ENCODE measurements around the gene ACTN3.
A peak's percentile ranks its signal among the peaks of the same experiment; 100 is the strongest.
"Not testable (repeated sequence)": the region's sequence is repeated elsewhere in the genome, so short reads cannot be mapped to it uniquely, and the experiment has no call there.

The ACTN3 gene

GRCh38 chr11:66532784-66533183 is 13.9 kb upstream of the ACTN3 start:
- H3K36me3 ChIP-seq (ENCODE audit: insufficient read depth, low read length), result peaks cover 4% of the 10 kb centered on the region; the same call in 1 of the 2 replicates
- no peaks in the 10 kb centered on the region for H3K4me1 ChIP-seq (ENCODE audit: insufficient read depth, low read length)
- no peaks in the 10 kb centered on the region for H3K9me3 ChIP-seq (ENCODE audit: control insufficient read depth, insufficient read depth, low read length)
- no peak overlapping the region for H3K9ac ChIP-seq (ENCODE audit: low read depth, low read length)

- H3K36me3 ChIP-seq (ENCODE audit: insufficient read depth, low read length), result no peaks in the 10 kb centered on the region
- no peaks in the 10 kb centered on the region for H3K9me3 ChIP-seq (ENCODE audit: control insufficient read depth, insufficient read depth, low read length)
- peaks cover 10% of the 10 kb centered on the region; the same call in 1 of the 2 replicates for H3K4me1 ChIP-seq (ENCODE audit: insufficient read depth, low read length)
- no peak overlapping the region for H3K9ac ChIP-seq (ENCODE audit: low read depth, low read length)
Measured at GRCh38 chr11:66539170-66539869, 7.4 kb upstream of the ACTN3 start.

GRCh38 chr11:66539870-66540213 is 6.9 kb upstream of the ACTN3 start:
- peaks cover 11% of the 10 kb centered on the region; the same call in 1 of the 2 replicates for H3K4me1 ChIP-seq (ENCODE audit: insufficient read depth, low read length)

GRCh38 chr11:66540598-66540997 is 6.1 kb upstream of the ACTN3 start:
- H3K36me3 ChIP-seq (ENCODE audit: insufficient read depth, low read length); H3K9me3 ChIP-seq (ENCODE audit: control insufficient read depth, insufficient read depth, low read length); H3K9ac ChIP-seq (ENCODE audit: low read depth, low read length): not testable (repeated sequence)
- peaks cover 11% of the 10 kb centered on the region for H3K4me1 ChIP-seq (ENCODE audit: insufficient read depth, low read length)

More at GRCh38 chr11:66539870-66540213, 6.9 kb upstream of the ACTN3 start:
- H3K36me3 ChIP-seq (ENCODE audit: insufficient read depth, low read length), result no peaks in the 10 kb centered on the region
- no peak overlapping the region for H3K9ac ChIP-seq (ENCODE audit: low read depth, low read length)
- no peaks in the 10 kb centered on the region for H3K9me3 ChIP-seq (ENCODE audit: control insufficient read depth, insufficient read depth, low read length)

GRCh38 chr11:66541892-66542291 is 4.8 kb upstream of the ACTN3 start:
- H3K9ac ChIP-seq (ENCODE audit: low read depth, low read length), result no peak overlapping the region
- no peaks in the 10 kb centered on the region for H3K9me3 ChIP-seq (ENCODE audit: control insufficient read depth, insufficient read depth, low read length)
- H3K36me3 ChIP-seq (ENCODE audit: insufficient read depth, low read length), result no peaks in the 10 kb centered on the region
- H3K4me1 ChIP-seq (ENCODE audit: insufficient read depth, low read length), result peaks cover 11% of the 10 kb centered on the region

- no peaks in the 10 kb centered on the region for H3K36me3 ChIP-seq (ENCODE audit: insufficient read depth, low read length)
- no peak overlapping the region for H3K9ac ChIP-seq (ENCODE audit: low read depth, low read length)
- no peaks in the 10 kb centered on the region for H3K9me3 ChIP-seq (ENCODE audit: control insufficient read depth, insufficient read depth, low read length)
- peaks cover 14% of the 10 kb centered on the region for H3K4me1 ChIP-seq (ENCODE audit: insufficient read depth, low read length)
Measured at GRCh38 chr11:66542362-66542761, 4.3 kb upstream of the ACTN3 start.

GRCh38 chr11:66543263-66544107 is 3.2 kb upstream of the ACTN3 start:
- Histone ChIP-seq H3K36me3 (ENCODE audit: insufficient read depth, low read length) (no peaks in the 10 kb centered on the region), H3K9me3 (ENCODE audit: control insufficient read depth, insufficient read depth, low read length) (no peaks in the 10 kb centered on the region), H3K9ac (ENCODE audit: low read depth, low read length) (peak overlapping the region; percentile 34), H3K4me1 (ENCODE audit: insufficient read depth, low read length) (peaks cover 22% of the 10 kb centered on the region)

GRCh38 chr11:66544952-66545351 is 1.8 kb upstream of the ACTN3 start:
- Histone ChIP-seq H3K9ac (ENCODE audit: low read depth, low read length) (peak overlapping the region; percentile 86), H3K4me1 (ENCODE audit: insufficient read depth, low read length) (peaks cover 29% of the 10 kb centered on the region)
- H3K9me3 ChIP-seq (ENCODE audit: control insufficient read depth, insufficient read depth, low read length); H3K36me3 ChIP-seq (ENCODE audit: insufficient read depth, low read length): not testable (repeated sequence)

- no peaks in the 10 kb centered on the region for H3K9me3 ChIP-seq (ENCODE audit: control insufficient read depth, insufficient read depth, low read length)
- H3K36me3 ChIP-seq (ENCODE audit: insufficient read depth, low read length), result no peaks in the 10 kb centered on the region
- peaks cover 29% of the 10 kb centered on the region for H3K4me1 ChIP-seq (ENCODE audit: insufficient read depth, low read length)
- H3K9ac ChIP-seq (ENCODE audit: low read depth, low read length), result peak within 1 kb of the TSS; percentile 86
Measured at GRCh38 chr11:66545701-66546367, 869 bp upstream of the ACTN3 start, which contains the start of gene ZDHHC24. Gene ZDHHC24 (minus strand): TSS chr11:66546048. CDS start chr11:66546003, 45 bp downstream.

GRCh38 chr11:66546966-66547661 is 411 bp downstream of the ACTN3 start:
- H3K4me1 ChIP-seq (ENCODE audit: insufficient read depth, low read length), result peaks cover 29% of the 10 kb centered on the region
- no peaks in the 10 kb centered on the region for H3K36me3 ChIP-seq (ENCODE audit: insufficient read depth, low read length)
- no peaks in the 10 kb centered on the region for H3K9me3 ChIP-seq (ENCODE audit: control insufficient read depth, insufficient read depth, low read length)
- peak overlapping the region; percentile 31 for H3K9ac ChIP-seq (ENCODE audit: low read depth, low read length)

- peak overlapping the region; percentile 31; the same call in 1 of the 2 replicates for H3K9ac ChIP-seq (ENCODE audit: low read depth, low read length)
- peaks cover 29% of the 10 kb centered on the region for H3K4me1 ChIP-seq (ENCODE audit: insufficient read depth, low read length)
- no peaks in the 10 kb centered on the region for H3K36me3 ChIP-seq (ENCODE audit: insufficient read depth, low read length)
- H3K9me3 ChIP-seq (ENCODE audit: control insufficient read depth, insufficient read depth, low read length), result no peaks in the 10 kb centered on the region
Measured at GRCh38 chr11:66547662-66548009, 933 bp downstream of the ACTN3 start.

GRCh38 chr11:66548041-66548440 is 1.3 kb downstream of the ACTN3 start:
- Histone ChIP-seq H3K9ac (ENCODE audit: low read depth, low read length) (no peak overlapping the region), H3K4me1 (ENCODE audit: insufficient read depth, low read length) (peaks cover 29% of the 10 kb centered on the region), H3K36me3 (ENCODE audit: insufficient read depth, low read length) (no peaks in the 10 kb centered on the region), H3K9me3 (ENCODE audit: control insufficient read depth, insufficient read depth, low read length) (no peaks in the 10 kb centered on the region)

- no peak overlapping the region for H3K9ac ChIP-seq (ENCODE audit: low read depth, low read length)
- no peaks in the 10 kb centered on the region for H3K9me3 ChIP-seq (ENCODE audit: control insufficient read depth, insufficient read depth, low read length)
- peaks cover 22% of the 10 kb centered on the region for H3K4me1 ChIP-seq (ENCODE audit: insufficient read depth, low read length)
- H3K36me3 ChIP-seq (ENCODE audit: insufficient read depth, low read length), result no peaks in the 10 kb centered on the region
Measured at GRCh38 chr11:66548774-66549630, 2.3 kb downstream of the ACTN3 start.
